Tibial nerve (tissue), 3 donors: ENCODE data around the gene SENP7.

Experiments
- POLR2A ChIP-seq, 2 donors: fragments of 450-650 bp; IDR thresholded peaks; one replicate each; pipeline ENCODE4 v1.6.1; 2017; ENCODE audit warnings: antibody characterized with exemption in 2 of 2, mild to moderate bottlenecking in 2 of 2, moderate library complexity in 2 of 2
- TF ChIP-seq, protein P1 (sequence below), 5 experiments: fragments of 200-600 bp in 3 of 5; fragments of 450-650 bp in 2 of 5; sonication (generic) in 3 of 5; IDR thresholded peaks; one replicate each; pipeline ENCODE4 v1.5.1; 2016 to 2019; ENCODE audit warnings: antibody characterized with exemption in 5 of 5, mild to moderate bottlenecking in 3 of 5, moderate library complexity in 2 of 5

DNA sequence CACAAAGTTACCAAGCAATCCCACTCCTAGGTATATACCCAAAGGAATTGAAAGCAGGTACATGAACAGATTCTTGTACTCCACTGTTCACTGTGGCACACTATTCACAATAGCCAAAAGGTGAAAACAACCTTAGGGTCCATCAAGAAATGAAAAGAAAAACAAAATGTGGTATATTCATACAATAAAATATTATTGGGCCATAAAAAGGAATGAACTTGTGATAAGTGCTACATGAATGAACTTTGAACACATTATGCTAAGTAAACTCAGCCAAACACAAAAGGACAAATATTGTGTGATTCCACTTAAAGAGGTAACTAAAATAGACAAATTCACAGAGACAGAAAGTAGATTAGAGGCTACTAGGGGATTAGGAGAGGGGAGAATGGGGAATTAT lies 137.4 kb downstream of the SENP7 start:
- TF ChIP-seq POLR2A (IDR thresholded peaks at IDR 0.05): no peak
- TF ChIP-seq, protein P1, sequence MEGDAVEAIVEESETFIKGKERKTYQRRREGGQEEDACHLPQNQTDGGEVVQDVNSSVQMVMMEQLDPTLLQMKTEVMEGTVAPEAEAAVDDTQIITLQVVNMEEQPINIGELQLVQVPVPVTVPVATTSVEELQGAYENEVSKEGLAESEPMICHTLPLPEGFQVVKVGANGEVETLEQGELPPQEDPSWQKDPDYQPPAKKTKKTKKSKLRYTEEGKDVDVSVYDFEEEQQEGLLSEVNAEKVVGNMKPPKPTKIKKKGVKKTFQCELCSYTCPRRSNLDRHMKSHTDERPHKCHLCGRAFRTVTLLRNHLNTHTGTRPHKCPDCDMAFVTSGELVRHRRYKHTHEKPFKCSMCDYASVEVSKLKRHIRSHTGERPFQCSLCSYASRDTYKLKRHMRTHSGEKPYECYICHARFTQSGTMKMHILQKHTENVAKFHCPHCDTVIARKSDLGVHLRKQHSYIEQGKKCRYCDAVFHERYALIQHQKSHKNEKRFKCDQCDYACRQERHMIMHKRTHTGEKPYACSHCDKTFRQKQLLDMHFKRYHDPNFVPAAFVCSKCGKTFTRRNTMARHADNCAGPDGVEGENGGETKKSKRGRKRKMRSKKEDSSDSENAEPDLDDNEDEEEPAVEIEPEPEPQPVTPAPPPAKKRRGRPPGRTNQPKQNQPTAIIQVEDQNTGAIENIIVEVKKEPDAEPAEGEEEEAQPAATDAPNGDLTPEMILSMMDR (IDR thresholded peaks at IDR 0.05): no peak
